ENCODE data around the gene CDS2. TPM values are rescaled to one million over a fixed set of nuclear protein-coding genes. Genes with fewer than 3 reads are reported as not detected.

Gene CDS2
- total RNA-seq, 2 donors from 2014 or later = 26.2 to 61.8 TPM

DNA sequence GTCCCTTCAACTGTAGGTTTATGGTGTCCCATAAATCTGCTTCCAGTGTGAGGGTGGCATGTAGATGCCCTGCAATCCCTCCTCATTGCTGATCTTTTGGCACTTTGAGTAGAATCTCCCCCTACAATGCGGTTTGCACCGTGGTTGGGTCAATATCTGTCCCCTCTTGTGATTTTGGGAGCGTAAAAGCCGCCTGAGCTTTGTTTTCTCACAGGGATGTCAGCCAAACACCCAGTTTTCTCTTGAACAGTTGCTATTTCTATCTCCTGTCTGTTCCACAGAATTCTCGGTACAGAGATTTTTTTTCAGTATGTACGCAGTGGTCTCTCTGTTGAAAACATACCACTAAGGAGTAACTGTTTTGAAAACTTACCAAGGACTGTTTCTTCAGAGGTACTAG, 21.8 kb downstream of the CDS2 start:
- H3K4me1 ChIP-seq (replicated peaks) = no peaks in the 10 kb centered on the region

DNA sequence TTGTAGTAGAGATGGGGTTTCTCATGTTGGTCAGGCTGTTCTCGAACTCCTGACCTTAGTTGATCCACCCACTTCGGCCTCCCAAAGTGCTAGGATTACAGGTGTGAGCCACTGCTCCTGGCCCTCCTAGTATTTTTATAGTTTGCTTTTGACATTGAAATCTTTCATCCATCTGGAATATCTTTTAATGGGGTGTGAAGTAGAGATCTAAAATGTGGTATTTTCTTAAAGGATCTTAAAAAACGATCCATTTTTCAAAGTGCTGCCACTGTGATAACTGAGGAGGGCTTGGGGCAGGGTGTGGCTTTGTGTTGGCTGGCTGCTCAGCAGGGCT, 23.1 kb downstream of the CDS2 start:
- no peak overlapping the region for H3K27ac ChIP-seq
- WGBS = 86% methylated on average over 3 of the region's 3 CpGs
- H3K9me3 ChIP-seq = no peaks in the 10 kb centered on the region
- DNase-seq (ENCODE audit: low spot score) = no peak
- H3K4me3 ChIP-seq = no peak overlapping the region
- intact Hi-C loops (cut with DNase I) = no loop called here
- TF ChIP-seq, protein P1, sequence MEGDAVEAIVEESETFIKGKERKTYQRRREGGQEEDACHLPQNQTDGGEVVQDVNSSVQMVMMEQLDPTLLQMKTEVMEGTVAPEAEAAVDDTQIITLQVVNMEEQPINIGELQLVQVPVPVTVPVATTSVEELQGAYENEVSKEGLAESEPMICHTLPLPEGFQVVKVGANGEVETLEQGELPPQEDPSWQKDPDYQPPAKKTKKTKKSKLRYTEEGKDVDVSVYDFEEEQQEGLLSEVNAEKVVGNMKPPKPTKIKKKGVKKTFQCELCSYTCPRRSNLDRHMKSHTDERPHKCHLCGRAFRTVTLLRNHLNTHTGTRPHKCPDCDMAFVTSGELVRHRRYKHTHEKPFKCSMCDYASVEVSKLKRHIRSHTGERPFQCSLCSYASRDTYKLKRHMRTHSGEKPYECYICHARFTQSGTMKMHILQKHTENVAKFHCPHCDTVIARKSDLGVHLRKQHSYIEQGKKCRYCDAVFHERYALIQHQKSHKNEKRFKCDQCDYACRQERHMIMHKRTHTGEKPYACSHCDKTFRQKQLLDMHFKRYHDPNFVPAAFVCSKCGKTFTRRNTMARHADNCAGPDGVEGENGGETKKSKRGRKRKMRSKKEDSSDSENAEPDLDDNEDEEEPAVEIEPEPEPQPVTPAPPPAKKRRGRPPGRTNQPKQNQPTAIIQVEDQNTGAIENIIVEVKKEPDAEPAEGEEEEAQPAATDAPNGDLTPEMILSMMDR (IDR thresholded peaks at IDR 0.05) = no peak
- TF ChIP-seq POLR2A (IDR thresholded peaks at IDR 0.05) = no peak
- no peak for TF ChIP-seq POLR2AphosphoS5 (IDR thresholded peaks at IDR 0.05)
- no peaks in the 10 kb centered on the region for H3K27me3 ChIP-seq (replicated peaks; ENCODE audit: insufficient read depth)
- H3K4me1 ChIP-seq (replicated peaks) = no peaks in the 10 kb centered on the region
- H3K36me3 ChIP-seq = no peaks in the 10 kb centered on the region

More for the DNA sequence above, 21.8 kb downstream of the CDS2 start:
- intact Hi-C loops (cut with DNase I) = no loop called here
- WGBS = 23% methylated on average over 6 of the region's 6 CpGs
- no peak for DNase-seq (ENCODE audit: low spot score)
- H3K36me3 ChIP-seq = no peaks in the 10 kb centered on the region
- no peaks in the 10 kb centered on the region for H3K9me3 ChIP-seq
- no peaks in the 10 kb centered on the region for H3K27me3 ChIP-seq (replicated peaks; ENCODE audit: insufficient read depth)
- no peak overlapping the region for H3K27ac ChIP-seq
- no peak overlapping the region for H3K4me3 ChIP-seq
- TF ChIP-seq, protein P1 (IDR thresholded peaks at IDR 0.05) = no peak
- TF ChIP-seq POLR2A (IDR thresholded peaks at IDR 0.05) = no peak
- no peak for TF ChIP-seq POLR2AphosphoS5 (IDR thresholded peaks at IDR 0.05)

DNA sequence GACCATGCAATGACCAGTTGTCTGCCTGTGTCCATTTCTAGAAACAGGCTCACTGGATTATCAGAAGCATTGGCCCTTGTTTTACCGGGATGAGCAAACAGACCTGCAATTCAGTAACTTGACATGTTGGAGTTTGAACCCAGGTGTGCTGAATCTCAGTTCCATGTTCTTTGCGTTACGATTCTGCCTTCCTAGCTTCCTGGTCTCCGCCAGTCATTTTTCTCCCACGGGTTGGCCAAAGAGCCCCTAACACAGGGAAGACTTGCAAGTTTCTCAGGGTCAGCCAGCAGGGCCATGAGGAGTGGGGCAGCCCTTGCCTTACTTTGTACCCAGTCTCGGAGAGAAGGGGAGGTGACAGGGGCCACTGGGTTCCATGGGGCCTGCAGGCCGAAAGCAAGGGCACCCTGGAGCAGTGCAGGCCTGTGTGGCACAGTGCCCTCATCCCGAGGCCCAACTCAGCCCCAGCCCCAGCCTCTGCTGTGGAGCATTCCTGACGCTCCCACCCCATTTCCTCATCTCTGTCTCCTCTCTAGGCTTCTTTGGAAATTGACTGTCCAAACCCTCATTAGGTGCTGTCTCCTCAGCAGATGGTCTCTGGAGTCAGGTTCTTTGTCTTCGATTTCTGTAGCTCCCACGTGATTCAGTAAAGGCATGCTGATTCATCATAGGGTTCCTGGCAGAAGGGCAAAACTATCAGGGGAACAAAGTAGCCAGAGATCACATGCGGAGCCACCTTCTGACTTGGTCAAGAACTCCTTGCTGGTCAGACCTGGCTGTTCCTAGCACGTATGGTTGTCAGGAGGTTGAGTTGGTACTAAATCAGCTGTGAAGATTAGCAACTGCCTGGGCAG, 23.6 kb downstream of the CDS2 start:
- Histone ChIP-seq H3K27ac (no peak overlapping the region), H3K9me3 (no peaks in the 10 kb centered on the region), H3K36me3 (no peaks in the 10 kb centered on the region), H3K4me3 (no peak overlapping the region), H3K4me1 (replicated peaks) (no peaks in the 10 kb centered on the region), H3K27me3 (replicated peaks; ENCODE audit: insufficient read depth) (no peaks in the 10 kb centered on the region)
- DNase-seq (ENCODE audit: low spot score) = no peak
- intact Hi-C loops (cut with DNase I) = no loop called here
- TF ChIP-seq, protein P1 (IDR thresholded peaks at IDR 0.05) = no peak
- peak; percentile 7 for TF ChIP-seq POLR2AphosphoS5 (IDR thresholded peaks at IDR 0.05)
- 79% methylated on average over 13 of the region's 13 CpGs for WGBS

DNA sequence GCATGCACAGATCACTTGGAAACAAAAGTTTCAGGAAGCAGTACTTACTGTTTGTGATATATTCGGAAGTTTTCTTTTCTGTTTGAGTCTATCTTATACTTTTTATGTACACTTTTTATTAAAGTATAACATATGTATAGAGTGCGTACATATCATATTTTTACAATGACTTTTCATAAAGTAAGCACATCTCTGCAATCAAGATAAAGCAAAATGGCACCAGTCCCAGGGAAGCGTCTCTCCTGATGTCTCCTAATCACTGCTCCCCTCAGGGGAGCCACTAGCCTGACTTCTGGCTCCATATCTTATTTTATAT, 26.3 kb downstream of the CDS2 start:
- Histone ChIP-seq H3K27me3 (replicated peaks; ENCODE audit: insufficient read depth) (no peaks in the 10 kb centered on the region), H3K4me1 (replicated peaks) (no peaks in the 10 kb centered on the region), H3K27ac (no peak overlapping the region), H3K36me3 (no peaks in the 10 kb centered on the region), H3K9me3 (no peaks in the 10 kb centered on the region), H3K4me3 (no peak overlapping the region)
- intact Hi-C loops (cut with DNase I) = no loop called here
- no peak for TF ChIP-seq POLR2AphosphoS5 (IDR thresholded peaks at IDR 0.05)
- TF ChIP-seq, protein P1 (IDR thresholded peaks at IDR 0.05) = no peak
- no peak for TF ChIP-seq POLR2A (IDR thresholded peaks at IDR 0.05)
- no peak for DNase-seq (ENCODE audit: low spot score)
- WGBS = 86% methylated on average over 3 of the region's 3 CpGs

Data from prostate gland (tissue), 2 donors.